SHP77 treated with DMSO at 0.1 percent for 48 hours (cell line): Measurements from ENCODE around the gene SERPINE2.
A peak's percentile ranks its signal among the peaks of the same experiment; 100 is the strongest.
"Not testable (repeated sequence)": the region's sequence is repeated elsewhere in the genome, so short reads cannot be mapped to it uniquely, and the experiment has no call there.

Experiments
- DNase-seq: peaks from one replicate; lab custom pipeline; 2025; lab: John Stamatoyannopoulos, UW

The SERPINE2 gene

GRCh38 chr2:224014336-224014735 lies 24.8 kb downstream of the SERPINE2 start:
- DNase-seq, result no peak

GRCh38 chr2:224011837-224012236 lies 27.2 kb downstream of the SERPINE2 start:
- DNase-seq, result no peak

GRCh38 chr2:224009605-224010315 lies 29.3 kb downstream of the SERPINE2 start:
- no peak for DNase-seq

- no peak for DNase-seq
These were observed 30.3 kb downstream of the SERPINE2 start for GRCh38 chr2:224008702-224009261.

GRCh38 chr2:224004105-224004695 lies 34.9 kb downstream of the SERPINE2 start:
- DNase-seq, result no peak

- DNase-seq, result not testable (repeated sequence)
These were observed 38.4 kb downstream of the SERPINE2 start for GRCh38 chr2:224000662-224001061.

GRCh38 chr2:223999862-224000261 lies 39.2 kb downstream of the SERPINE2 start:
- DNase-seq, result no peak

- no peak for DNase-seq
These were observed 40.1 kb downstream of the SERPINE2 start for GRCh38 chr2:223998948-223999347.

- DNase-seq, result no peak
These were observed 41.1 kb downstream of the SERPINE2 start for GRCh38 chr2:223997938-223998337.

- no peak for DNase-seq
These were observed 42.7 kb downstream of the SERPINE2 start for GRCh38 chr2:223996391-223996790.

- DNase-seq, result no peak
These were observed 43.5 kb downstream of the SERPINE2 start for GRCh38 chr2:223995569-223995968.

GRCh38 chr2:223994562-223995162 lies 44.4 kb downstream of the SERPINE2 start:
- DNase-seq, result no peak

GRCh38 chr2:223993634-223994232 lies 45.4 kb downstream of the SERPINE2 start:
- DNase-seq, result peak; percentile 18

- DNase-seq, result no peak
These were observed 47.5 kb downstream of the SERPINE2 start for GRCh38 chr2:223991611-223992010.

- no peak for DNase-seq
These were observed 49.2 kb downstream of the SERPINE2 start for GRCh38 chr2:223989856-223990232.

GRCh38 chr2:223989206-223989855 lies 49.8 kb downstream of the SERPINE2 start:
- peak; percentile 5 for DNase-seq

GRCh38 chr2:223981241-223981640 lies 57.8 kb downstream of the SERPINE2 start:
- no peak for DNase-seq

GRCh38 chr2:223980803-223981202 lies 58.3 kb downstream of the SERPINE2 start:
- DNase-seq, result no peak

GRCh38 chr2:223980397-223980735 lies 58.7 kb downstream of the SERPINE2 start:
- no peak for DNase-seq

- no peak for DNase-seq
These were observed 59.2 kb downstream of the SERPINE2 start for GRCh38 chr2:223979730-223980396.

- no peak for DNase-seq
These were observed 60.6 kb downstream of the SERPINE2 start for GRCh38 chr2:223978451-223978850.
